IMR-90 (cell line): ENCODE results near the gene STRIP1. TPM values are rescaled to one million over a fixed set of nuclear protein-coding genes. Genes with fewer than 3 reads are reported as not detected.

Source experiments
- ATAC-seq: fragments of 200-7000 bp; cut with Tn5 transposase; 2 replicates; pipeline ENCODE4 v1.9.1; 2020; ENCODE audit warnings: low read depth, mild to moderate bottlenecking, moderate library complexity
- BruUV-seq: library from RNA; stranded (reverse); fragments of 400-500 nt; replicated peaks from 2 replicates; lab custom pipeline; 2021; lab: Mats Ljungman, UMichigan
- CTCF ChIA-PET: fragments of 300-600 bp; formaldehyde crosslinking; extraction: SDS; loops from one replicate; lab custom pipeline; 2021; ENCODE audit warnings: antibody characterized with exemption; lab: Yijun Ruan, JAX
- POLR2A ChIA-PET: fragments of 300-600 bp; sonication (Branson Sonifier 250); formaldehyde crosslinking; loops from one replicate; lab custom pipeline; 2022; ENCODE audit warnings: antibody characterized with exemption; ENCODE audit not compliant: unreplicated experiment; lab: Charles Lee
- DNase-seq: peaks from one replicate; pipeline ENCODE4 v3.0.0; 2013
- H2AFZ ChIP-seq: replicated peaks from 2 replicates; pipeline ENCODE3; 2013; ENCODE audit warnings: low read length, mild to moderate bottlenecking; ENCODE audit not compliant: poor library complexity
- H2AK5ac ChIP-seq: 2 replicates; pipeline ENCODE4 v1.6.1; 2013; ENCODE audit warnings: low read depth, low read length, inconsistent platforms
- H2AK9ac ChIP-seq: replicated peaks from 2 replicates; pipeline ENCODE3; 2013; ENCODE audit warnings: mild to moderate bottlenecking, low read depth, low read length, moderate library complexity; ENCODE audit not compliant: poor library complexity
- H2BK120ac ChIP-seq: 2 replicates; pipeline ENCODE4 v1.6.1; 2013; ENCODE audit warnings: low read depth, low read length, inconsistent platforms
- H2BK15ac ChIP-seq: 3 replicates; pipeline ENCODE4 v1.6.1; 2013; ENCODE audit warnings: low read depth, low read length, inconsistent platforms
- H2BK20ac ChIP-seq: 2 replicates; pipeline ENCODE4 v1.6.1; 2013; ENCODE audit warnings: low read depth, mild to moderate bottlenecking, inconsistent platforms, low read length, moderate library complexity
- H2BK5ac ChIP-seq: 2 replicates; pipeline ENCODE4 v1.6.1; 2013; ENCODE audit warnings: mild to moderate bottlenecking, low read depth, low read length, inconsistent platforms; ENCODE audit not compliant: poor library complexity, severe bottlenecking
- H3K14ac ChIP-seq: replicated peaks from 2 replicates; pipeline ENCODE4 v1.6.1; 2013; ENCODE audit warnings: low read depth, low read length, inconsistent platforms
- H3K18ac ChIP-seq: 2 replicates; pipeline ENCODE4 v1.6.1; 2013; ENCODE audit warnings: low read depth, low read length, control low read depth
- H3K23ac ChIP-seq: 2 replicates; pipeline ENCODE4 v1.6.1; 2013; ENCODE audit warnings: low read depth, low read length, inconsistent platforms
- H3K27ac ChIP-seq: 2 replicates; pipeline ENCODE4 v1.5.1; 2013; ENCODE audit warnings: mild to moderate bottlenecking, control low read depth, low read length; ENCODE audit not compliant: insufficient read depth
- H3K27me3 ChIP-seq: 2 replicates; pipeline ENCODE4 v1.6.1; 2013; ENCODE audit warnings: low read length; ENCODE audit not compliant: control insufficient read depth, insufficient read depth
- H3K36me3 ChIP-seq: 2 replicates; pipeline ENCODE4 v1.6.1; 2013; ENCODE audit warnings: low read length, mixed read lengths; ENCODE audit not compliant: control insufficient read depth, insufficient read depth
- H3K4ac ChIP-seq: 2 replicates; pipeline ENCODE4 v1.6.1; 2013; ENCODE audit warnings: low read depth, low read length, inconsistent platforms
- H3K4me1 ChIP-seq: 2 replicates; pipeline ENCODE4 v1.6.1; 2013; ENCODE audit warnings: low read length, mixed read lengths; ENCODE audit not compliant: control insufficient read depth, insufficient read depth
- H3K4me2 ChIP-seq: 2 replicates; pipeline ENCODE4 v1.6.1; 2013; ENCODE audit warnings: low read depth, mild to moderate bottlenecking, control low read depth, low read length, moderate library complexity
- H3K4me3 ChIP-seq: 2 replicates; pipeline ENCODE4 v1.5.1; 2013; ENCODE audit warnings: low read depth, mild to moderate bottlenecking, control low read depth, low read length, moderate library complexity; ENCODE audit not compliant: insufficient read depth
- H3K56ac ChIP-seq: 2 replicates; pipeline ENCODE4 v1.6.1; 2013; ENCODE audit warnings: low read length, inconsistent platforms; ENCODE audit not compliant: insufficient read depth; ENCODE audit errors: extremely low read depth
- H3K79me1 ChIP-seq, 2 experiments: 2 replicates each; pipeline ENCODE4 v1.6.1; 2013; ENCODE audit warnings: low read length in 2 of 2, inconsistent platforms in 1 of 2, low read depth in 1 of 2
- H3K9ac ChIP-seq: 2 replicates; pipeline ENCODE4 v1.6.1; 2013; ENCODE audit warnings: low read depth, low read length, control low read depth
- H3K9me1 ChIP-seq: 2 replicates; pipeline ENCODE4 v1.6.1; 2013; ENCODE audit warnings: low read length, inconsistent platforms; ENCODE audit not compliant: insufficient read depth
- H3K9me3 ChIP-seq: 2 replicates; pipeline ENCODE4 v1.6.1; 2013; ENCODE audit warnings: low read length; ENCODE audit not compliant: control insufficient read depth, insufficient read depth
- H4K20me1 ChIP-seq: 2 replicates; pipeline ENCODE4 v1.6.1; 2013; ENCODE audit warnings: low read length, inconsistent platforms; ENCODE audit not compliant: insufficient read depth
- H4K5ac ChIP-seq: 2 replicates; pipeline ENCODE4 v1.6.1; 2013; ENCODE audit warnings: mild to moderate bottlenecking, low read depth, low read length, control low read depth
- H4K8ac ChIP-seq, 2 experiments: 2 replicates each; pipeline ENCODE4 v1.6.1; 2013; ENCODE audit warnings: low read depth in 2 of 2, low read length in 2 of 2, control low read depth in 1 of 2, inconsistent platforms in 1 of 2
- H4K91ac ChIP-seq: 2 replicates; pipeline ENCODE4 v1.6.1; 2013; ENCODE audit warnings: low read depth, low read length, inconsistent platforms; ENCODE audit not compliant: insufficient read depth
- BHLHE40 ChIP-seq: fragments of 150-350 bp; IDR thresholded peaks from 2 replicates; pipeline ENCODE4 v1.6.1; 2016; ENCODE audit warnings: mild to moderate bottlenecking, low read depth, low read length
- CEBPB ChIP-seq: IDR thresholded peaks from 2 replicates; pipeline ENCODE4 v1.6.1; 2012; ENCODE audit warnings: low read depth, low read length, improper control_type of control experiment
- CHD1 ChIP-seq: IDR thresholded peaks from 2 replicates; pipeline ENCODE4 v1.6.1; 2012; ENCODE audit warnings: low read depth, low read length, improper control_type of control experiment
- FOS ChIP-seq: fragments of 150-350 bp; IDR thresholded peaks from 2 replicates; pipeline ENCODE4 v1.6.1; 2016; ENCODE audit warnings: low read depth, low read length
- MAFK ChIP-seq: IDR thresholded peaks from 2 replicates; pipeline ENCODE4 v1.6.1; 2012; ENCODE audit warnings: low read depth, low read length, improper control_type of control experiment
- MAZ ChIP-seq: IDR thresholded peaks from 2 replicates; pipeline ENCODE4 v1.6.1; 2012; ENCODE audit warnings: low read depth, mild to moderate bottlenecking, low read length, improper control_type of control experiment, moderate library complexity, borderline replicate concordance
- MXI1 ChIP-seq: IDR thresholded peaks from 2 replicates; pipeline ENCODE4 v1.6.1; 2012; ENCODE audit warnings: low read depth, mild to moderate bottlenecking, low read length, moderate library complexity, borderline replicate concordance
- NFE2L2 ChIP-seq: fragments of 150-350 bp; IDR thresholded peaks from 2 replicates; pipeline ENCODE4 v1.6.1; 2016; ENCODE audit warnings: low read depth, mild to moderate bottlenecking, low read length
- POLR2A ChIP-seq: IDR thresholded peaks from 2 replicates; pipeline ENCODE4 v1.6.1; 2012; ENCODE audit warnings: mild to moderate bottlenecking, low read depth, low read length
- RAD21 ChIP-seq: IDR thresholded peaks from 2 replicates; pipeline ENCODE4 v1.6.1; 2012; ENCODE audit warnings: low read length, improper control_type of control experiment
- RCOR1 ChIP-seq: IDR thresholded peaks from 2 replicates; pipeline ENCODE4 v1.6.1; 2012; ENCODE audit warnings: mild to moderate bottlenecking, low read length, improper control_type of control experiment; ENCODE audit not compliant: insufficient replicate concordance
- RFX5 ChIP-seq: IDR thresholded peaks from 2 replicates; pipeline ENCODE4 v1.8.0; 2012; ENCODE audit warnings: low read depth, mild to moderate bottlenecking, low read length, moderate library complexity
- WGBS, 2 experiments: methylation state at CpG; one replicate each; pipeline versions ENCODE4 v1.1.5 to v1.1.7; 2013; ENCODE audit warnings: missing lambda C conversion rate in 2 of 2; ENCODE audit not compliant: insufficient read length in 1 of 2; ENCODE audit errors: extremely low coverage in 2 of 2; 5-methylcytosine and 5-hydroxymethylcytosine counted together
- dilution Hi-C: fragments of 300-500 bp; cut with HindIII; formaldehyde crosslinking; loops from one replicate; pipeline ENCODE4 v1.14.3; 2018; ENCODE audit warnings: low sequenced_read_pairs; ENCODE audit not compliant: unreplicated experiment
- in situ Hi-C: fragments of 300-500 bp; cut with MboI; formaldehyde crosslinking; loops from 3 replicates; pipeline ENCODE4 v1.14.3; 2019; ENCODE audit warnings: low sequenced_read_pairs, inconsistent platforms, mixed read lengths
- intact Hi-C: fragments of 100-400 bp; cut with micrococcal nuclease; formaldehyde crosslinking; loops from 2 replicates; pipeline ENCODE4 v1.10.0; 2022
- polyA plus RNA-seq, 3 experiments: library from polyadenylated mRNA; depleted of rRNA; stranded (reverse); fragments of >200 nt; gene quantifications; 2 replicates each; pipeline ENCODE4 v1.2.3, GENCODE V29; 2012; ENCODE audit warnings: low replicate concordance in 1 of 3
- total RNA-seq: library from RNA; depleted of rRNA; stranded (reverse); fragments of >200 nt; gene quantifications from 2 replicates; pipeline ENCODE4 v1.2.3, GENCODE V29; 2012
- TF ChIP-seq, protein P1 (sequence below): conservative IDR thresholded peaks from 2 replicates; pipeline ENCODE4 v1.5.1; 2012; ENCODE audit warnings: mild to moderate bottlenecking, low read depth, low read length, improper control_type of control experiment
- TF ChIP-seq, protein P2 (sequence below): fragments of 150-350 bp; IDR thresholded peaks from 2 replicates; pipeline ENCODE4 v1.6.1; 2017; ENCODE audit warnings: mild to moderate bottlenecking, antibody characterized with exemption, low read length, low read depth
- TF ChIP-seq, protein P3 (sequence below): fragments of 150-350 bp; IDR thresholded peaks from 2 replicates; pipeline ENCODE4 v1.6.1; 2016; ENCODE audit warnings: low read depth, mild to moderate bottlenecking, low read length, moderate library complexity, borderline replicate concordance

The STRIP1 gene
- total and polyA plus RNA-seq, 2 of the 4 experiments (the other 2 are of a cell fraction): 30.4 to 33.5 TPM

DNA sequence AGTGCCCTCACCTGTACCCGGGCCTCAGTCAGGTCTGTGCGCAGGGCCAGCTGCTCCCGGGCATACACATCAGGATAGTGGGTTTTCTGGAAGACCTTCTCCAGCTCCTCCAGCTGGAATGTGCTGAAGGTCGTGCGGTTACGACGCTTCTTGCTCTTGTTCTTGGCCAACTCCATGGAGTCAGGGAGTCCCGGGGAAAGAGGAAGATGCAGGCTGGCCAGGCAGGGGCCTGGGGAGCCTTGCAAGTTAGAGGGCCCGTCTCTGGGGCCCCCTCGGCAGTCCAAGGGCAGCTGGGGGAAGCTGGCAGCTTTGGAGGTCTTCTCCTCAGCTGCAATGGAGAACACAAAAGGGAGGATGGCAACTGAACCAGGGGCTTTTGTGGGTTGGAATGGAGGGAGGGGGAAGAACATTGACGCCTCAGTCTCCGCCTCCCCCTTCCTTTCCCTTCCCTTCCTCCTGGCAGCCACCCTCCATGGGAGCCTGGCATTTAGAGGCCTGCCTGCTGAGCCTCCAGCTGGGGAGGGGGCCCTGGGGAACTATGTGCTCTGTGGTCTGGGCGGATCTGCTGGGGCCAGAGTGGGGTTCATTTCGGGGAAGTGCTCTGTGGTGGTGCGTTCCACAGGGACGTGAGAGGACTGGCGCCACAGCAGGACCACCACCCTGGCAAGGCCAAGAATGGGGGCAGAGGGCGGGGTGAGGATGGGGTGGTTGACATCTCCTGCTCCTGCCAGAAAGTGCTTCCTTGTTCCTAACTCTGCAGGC lies 30.3 kb downstream of the STRIP1 start:
- Histone ChIP-seq H2AK5ac (no peak overlapping the region), H4K91ac (no peak overlapping the region), H3K14ac (no peak overlapping the region), H3K79me1 (0 out of 4 replicates have a peak, but pooled peaks cover 0 to 3% of the 10 kb centered on the region in 2 experiments), H3K9ac (no peak overlapping the region), H3K18ac (no peak overlapping the region), H2BK20ac (no peak overlapping the region), H3K9me1 (0 out of 2 replicates have a peak, but pooled peaks cover 5% of the 10 kb centered on the region), H3K27me3 (peaks cover 40% of the 10 kb centered on the region), H4K5ac (no peak overlapping the region), H3K4ac (no peak overlapping the region), H2AK9ac (no peak overlapping the region), H3K9me3 (peaks cover 21% of the 10 kb centered on the region), H3K4me3 (no peak overlapping the region), H3K56ac (no peak overlapping the region), H3K27ac (no peak overlapping the region), H3K4me1 (no peaks in the 10 kb centered on the region; the same call in 1 of the 2 replicates), H3K4me2 (no peak overlapping the region), H3K23ac (no peak overlapping the region), H3K36me3 (peaks cover 4% of the 10 kb centered on the region; the same call in 1 of the 2 replicates), H2AFZ (no peak overlapping the region), H2BK120ac (no peak overlapping the region), H2BK5ac (no peak overlapping the region), H2BK15ac (no peak overlapping the region), H4K20me1 (peaks cover 29% of the 10 kb centered on the region; the same call in 1 of the 2 replicates), H4K8ac (no peak overlapping the region)
- in situ Hi-C loops (no loop called here), intact Hi-C loops (no loop called here), dilution Hi-C loops (no loop called here)
- POLR2A ChIA-PET: no interaction called here
- DNase-seq (no peak), ATAC-seq (no peak)
- 86% methylated on average over 11 of the region's 18 CpGs; no CpG with 5 or more reads in 1 of the 2 experiments for WGBS, 2 experiments
- CTCF ChIA-PET: interaction anchor here (0.9 to 1.5 kb wide), 2 partner anchors 9 to 24 kb away, joined by 3 to 6 read pairs; no protein-coding TSS in a partner anchor
- BruUV-seq: no TSS peak
- TF ChIP-seq CEBPB (no peak), MAFK (no peak), FOS (no peak), RFX5 (no peak), BHLHE40 (no peak), CHD1 (no peak), RAD21 (no peak), MXI1 (no peak), NFE2L2 (no peak), RCOR1 (no peak), POLR2A (no peak), MAZ (no peak)
- TF ChIP-seq, protein P1, sequence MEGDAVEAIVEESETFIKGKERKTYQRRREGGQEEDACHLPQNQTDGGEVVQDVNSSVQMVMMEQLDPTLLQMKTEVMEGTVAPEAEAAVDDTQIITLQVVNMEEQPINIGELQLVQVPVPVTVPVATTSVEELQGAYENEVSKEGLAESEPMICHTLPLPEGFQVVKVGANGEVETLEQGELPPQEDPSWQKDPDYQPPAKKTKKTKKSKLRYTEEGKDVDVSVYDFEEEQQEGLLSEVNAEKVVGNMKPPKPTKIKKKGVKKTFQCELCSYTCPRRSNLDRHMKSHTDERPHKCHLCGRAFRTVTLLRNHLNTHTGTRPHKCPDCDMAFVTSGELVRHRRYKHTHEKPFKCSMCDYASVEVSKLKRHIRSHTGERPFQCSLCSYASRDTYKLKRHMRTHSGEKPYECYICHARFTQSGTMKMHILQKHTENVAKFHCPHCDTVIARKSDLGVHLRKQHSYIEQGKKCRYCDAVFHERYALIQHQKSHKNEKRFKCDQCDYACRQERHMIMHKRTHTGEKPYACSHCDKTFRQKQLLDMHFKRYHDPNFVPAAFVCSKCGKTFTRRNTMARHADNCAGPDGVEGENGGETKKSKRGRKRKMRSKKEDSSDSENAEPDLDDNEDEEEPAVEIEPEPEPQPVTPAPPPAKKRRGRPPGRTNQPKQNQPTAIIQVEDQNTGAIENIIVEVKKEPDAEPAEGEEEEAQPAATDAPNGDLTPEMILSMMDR: no peak
- TF ChIP-seq, protein P2, sequence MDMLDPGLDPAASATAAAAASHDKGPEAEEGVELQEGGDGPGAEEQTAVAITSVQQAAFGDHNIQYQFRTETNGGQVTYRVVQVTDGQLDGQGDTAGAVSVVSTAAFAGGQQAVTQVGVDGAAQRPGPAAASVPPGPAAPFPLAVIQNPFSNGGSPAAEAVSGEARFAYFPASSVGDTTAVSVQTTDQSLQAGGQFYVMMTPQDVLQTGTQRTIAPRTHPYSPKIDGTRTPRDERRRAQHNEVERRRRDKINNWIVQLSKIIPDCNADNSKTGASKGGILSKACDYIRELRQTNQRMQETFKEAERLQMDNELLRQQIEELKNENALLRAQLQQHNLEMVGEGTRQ: no peak
- TF ChIP-seq, protein P3, sequence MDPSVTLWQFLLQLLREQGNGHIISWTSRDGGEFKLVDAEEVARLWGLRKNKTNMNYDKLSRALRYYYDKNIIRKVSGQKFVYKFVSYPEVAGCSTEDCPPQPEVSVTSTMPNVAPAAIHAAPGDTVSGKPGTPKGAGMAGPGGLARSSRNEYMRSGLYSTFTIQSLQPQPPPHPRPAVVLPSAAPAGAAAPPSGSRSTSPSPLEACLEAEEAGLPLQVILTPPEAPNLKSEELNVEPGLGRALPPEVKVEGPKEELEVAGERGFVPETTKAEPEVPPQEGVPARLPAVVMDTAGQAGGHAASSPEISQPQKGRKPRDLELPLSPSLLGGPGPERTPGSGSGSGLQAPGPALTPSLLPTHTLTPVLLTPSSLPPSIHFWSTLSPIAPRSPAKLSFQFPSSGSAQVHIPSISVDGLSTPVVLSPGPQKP: no peak
